Chondrocyte (in vitro differentiated cells): ENCODE results near the gene ETV2. TPM values are rescaled to one million over a fixed set of nuclear protein-coding genes. Genes with fewer than 3 reads are reported as not detected.

Experiments used
- DNase-seq: peaks from one replicate; pipeline ENCODE4 v3.0.0; 2021; ENCODE audit warnings: mixed read lengths, low spot score
- H3K27ac Mint-ChIP-seq: one replicate; pipeline ENCODE4 v1.8.0; 2021; ENCODE audit warnings: mild to moderate bottlenecking, moderate library complexity, mixed read lengths; ENCODE audit not compliant: unreplicated experiment
- H3K27me3 Mint-ChIP-seq: 2 replicates; pipeline ENCODE4 v1.8.0; 2021; ENCODE audit warnings: low read depth, mixed read lengths
- H3K36me3 Mint-ChIP-seq: 2 replicates; pipeline ENCODE4 v1.8.0; 2021; ENCODE audit warnings: low read depth, mixed read lengths
- H3K4me1 Mint-ChIP-seq: 2 replicates; pipeline ENCODE4 v1.8.0; 2021; ENCODE audit warnings: low read depth, mild to moderate bottlenecking, mixed read lengths
- H3K4me3 Mint-ChIP-seq: one replicate; pipeline ENCODE4 v1.8.0; 2021; ENCODE audit warnings: mild to moderate bottlenecking, moderate library complexity, mixed read lengths; ENCODE audit not compliant: unreplicated experiment
- H3K9me3 Mint-ChIP-seq: 2 replicates; pipeline ENCODE4 v1.8.0; 2021; ENCODE audit warnings: low read depth, mixed read lengths
- CTCF ChIP-seq: fragments of 200-600 bp; sonication (generic); IDR thresholded peaks from 2 replicates; pipeline ENCODE4 v1.5.0; 2021; ENCODE audit warnings: antibody characterized with exemption, mild to moderate bottlenecking, moderate library complexity
- total RNA-seq: library from RNA; stranded (reverse); gene quantifications from 3 replicates; pipeline ENCODE4 v1.2.1, GENCODE V29; 2021

Gene ETV2
- total RNA-seq, 1 donor from 2014 or later = 1.5 TPM

- Mint-ChIP-seq H3K27ac (no peak overlapping the region), H3K4me1 (no peaks in the 10 kb centered on the region), H3K36me3 (peaks cover 32% of the 10 kb centered on the region), H3K27me3 (no peaks in the 10 kb centered on the region), H3K9me3 (no peaks in the 10 kb centered on the region), H3K4me3 (no peak overlapping the region)
- peak; percentile 21 for TF ChIP-seq CTCF
- DNase-seq = no peak
Measured at GRCh38 chr19:35657904-35658700, 16.6 kb downstream of the ETV2 start.

- Mint-ChIP-seq H3K27me3 (no peaks in the 10 kb centered on the region), H3K36me3 (peaks cover 22% of the 10 kb centered on the region), H3K4me3 (no peak overlapping the region), H3K27ac (no peak overlapping the region), H3K4me1 (no peaks in the 10 kb centered on the region), H3K9me3 (no peaks in the 10 kb centered on the region)
- TF ChIP-seq CTCF = no peak
- no peak for DNase-seq
Measured at GRCh38 chr19:35661995-35662340, 20.4 kb downstream of the ETV2 start.

GRCh38 chr19:35663981-35664380 lies 22.4 kb downstream of the ETV2 start:
- no peak for TF ChIP-seq CTCF
- Mint-ChIP-seq H3K36me3 (peaks cover 14% of the 10 kb centered on the region), H3K9me3 (no peaks in the 10 kb centered on the region), H3K4me1 (no peaks in the 10 kb centered on the region), H3K27ac (no peak overlapping the region), H3K4me3 (no peak overlapping the region), H3K27me3 (peaks cover 1% of the 10 kb centered on the region)
- no peak for DNase-seq

- Mint-ChIP-seq H3K4me3 (no peak overlapping the region), H3K4me1 (no peaks in the 10 kb centered on the region), H3K36me3 (peaks cover 10% of the 10 kb centered on the region), H3K27ac (no peak overlapping the region), H3K27me3 (peaks cover 10% of the 10 kb centered on the region), H3K9me3 (no peaks in the 10 kb centered on the region)
- TF ChIP-seq CTCF = no peak
- no peak for DNase-seq
Measured at GRCh38 chr19:35665157-35665556, 23.6 kb downstream of the ETV2 start.

GRCh38 chr19:35665604-35666003 lies 24.1 kb downstream of the ETV2 start:
- Mint-ChIP-seq H3K4me1 (no peaks in the 10 kb centered on the region), H3K4me3 (no peak overlapping the region), H3K36me3 (peaks cover 10% of the 10 kb centered on the region), H3K27me3 (peaks cover 11% of the 10 kb centered on the region), H3K9me3 (no peaks in the 10 kb centered on the region), H3K27ac (no peak overlapping the region)
- no peak for TF ChIP-seq CTCF
- DNase-seq = no peak
